ACC112 (cell line): Measurements from ENCODE around the gene C19orf85.

ENCODE experiments used
- H2AFZ ChIP-seq: fragments of 200-600 bp; sonication (generic); one replicate; pipeline ENCODE4 v1.6.0; 2017; ENCODE audit warnings: antibody characterized with exemption, low read length; ENCODE audit not compliant: unreplicated experiment
- H3K27ac ChIP-seq: fragments of 200-600 bp; sonication (generic); 2 replicates; pipeline ENCODE4 v1.5.1; 2014; ENCODE audit warnings: low read depth, mild to moderate bottlenecking, antibody characterized with exemption, low read length, moderate library complexity
- H3K27me3 ChIP-seq: fragments of 200-600 bp; sonication (generic); 2 replicates; pipeline ENCODE4 v1.6.1; 2014; ENCODE audit warnings: mild to moderate bottlenecking, antibody characterized with exemption, low read length, moderate library complexity, mixed read lengths; ENCODE audit not compliant: insufficient read depth
- H3K36me3 ChIP-seq: fragments of 200-600 bp; sonication (generic); 2 replicates; pipeline ENCODE4 v1.6.1; 2016; ENCODE audit warnings: mild to moderate bottlenecking, antibody characterized with exemption, low read length, moderate library complexity, mixed read lengths; ENCODE audit not compliant: insufficient read depth
- H3K4me1 ChIP-seq: fragments of 200-600 bp; sonication (generic); one replicate; pipeline ENCODE4 v1.6.1; 2016; ENCODE audit warnings: low read length, mixed read lengths; ENCODE audit not compliant: insufficient read depth, unreplicated experiment, control insufficient read depth
- H3K4me3 ChIP-seq: fragments of 200-600 bp; sonication (generic); 2 replicates; pipeline ENCODE4 v1.5.1; 2014; ENCODE audit warnings: mild to moderate bottlenecking, low read depth, low read length
- H3K79me2 ChIP-seq: fragments of 200-600 bp; sonication (generic); one replicate; pipeline ENCODE4 v1.6.0; 2016; ENCODE audit warnings: low read length; ENCODE audit not compliant: control insufficient read depth, unreplicated experiment, insufficient read depth

C19orf85 gene

GRCh38 chr19:55482156-55482961 is 17.8 kb upstream of the C19orf85 start:
- peaks cover 13% of the 10 kb centered on the region for H3K79me2 ChIP-seq
- no peak overlapping the region for H2AFZ ChIP-seq
- H3K4me1 ChIP-seq = peaks cover 26% of the 10 kb centered on the region
- no peaks in the 10 kb centered on the region for H3K27me3 ChIP-seq
- H3K27ac ChIP-seq = no peak overlapping the region
- no peaks in the 10 kb centered on the region for H3K36me3 ChIP-seq
- H3K4me3 ChIP-seq = no peak overlapping the region

GRCh38 chr19:55481794-55482155 is 17.2 kb upstream of the C19orf85 start:
- no peaks in the 10 kb centered on the region for H3K27me3 ChIP-seq
- H3K4me1 ChIP-seq = peaks cover 20% of the 10 kb centered on the region
- no peaks in the 10 kb centered on the region for H3K36me3 ChIP-seq
- H2AFZ ChIP-seq = no peak overlapping the region
- peaks cover 13% of the 10 kb centered on the region for H3K79me2 ChIP-seq
- H3K4me3 ChIP-seq = no peak overlapping the region
- no peak overlapping the region for H3K27ac ChIP-seq

- Histone ChIP-seq H3K27ac (no peak overlapping the region), H3K36me3 (no peaks in the 10 kb centered on the region), H3K79me2 (peaks cover 13% of the 10 kb centered on the region), H3K4me1 (peaks cover 15% of the 10 kb centered on the region), H3K4me3 (no peak overlapping the region), H3K27me3 (no peaks in the 10 kb centered on the region), H2AFZ (no peak overlapping the region)
These were observed 16.7 kb upstream of the C19orf85 start for GRCh38 chr19:55481148-55481793.

GRCh38 chr19:55479451-55480230 is 15.1 kb upstream of the C19orf85 start:
- no peaks in the 10 kb centered on the region for H3K36me3 ChIP-seq
- H3K4me3 ChIP-seq = no peak overlapping the region
- no peaks in the 10 kb centered on the region for H3K27me3 ChIP-seq
- peaks cover 9% of the 10 kb centered on the region for H3K4me1 ChIP-seq
- peaks cover 8% of the 10 kb centered on the region for H3K79me2 ChIP-seq
- H3K27ac ChIP-seq = no peak overlapping the region
- H2AFZ ChIP-seq = no peak overlapping the region

- peaks cover 8% of the 10 kb centered on the region for H3K79me2 ChIP-seq
- H3K27me3 ChIP-seq = no peaks in the 10 kb centered on the region
- no peak overlapping the region for H2AFZ ChIP-seq
- no peaks in the 10 kb centered on the region for H3K36me3 ChIP-seq
- peaks cover 6% of the 10 kb centered on the region for H3K4me1 ChIP-seq
- no peak overlapping the region for H3K27ac ChIP-seq
- H3K4me3 ChIP-seq = no peak overlapping the region
These were observed 14.5 kb upstream of the C19orf85 start for GRCh38 chr19:55479045-55479444.

GRCh38 chr19:55478364-55478763 is 13.8 kb upstream of the C19orf85 start:
- no peak overlapping the region for H3K4me3 ChIP-seq
- H3K4me1 ChIP-seq = peaks cover 6% of the 10 kb centered on the region
- peaks cover 8% of the 10 kb centered on the region for H3K79me2 ChIP-seq
- no peak overlapping the region for H3K27ac ChIP-seq
- no peaks in the 10 kb centered on the region for H3K27me3 ChIP-seq
- no peak overlapping the region for H2AFZ ChIP-seq
- H3K36me3 ChIP-seq = no peaks in the 10 kb centered on the region

- peaks cover 6% of the 10 kb centered on the region for H3K4me1 ChIP-seq
- H3K27ac ChIP-seq = no peak overlapping the region
- no peaks in the 10 kb centered on the region for H3K27me3 ChIP-seq
- H2AFZ ChIP-seq = no peak overlapping the region
- H3K4me3 ChIP-seq = peak overlapping the region; percentile 92
- peaks cover 8% of the 10 kb centered on the region for H3K79me2 ChIP-seq
- H3K36me3 ChIP-seq = no peaks in the 10 kb centered on the region
These were observed 13.4 kb upstream of the C19orf85 start for GRCh38 chr19:55477905-55478304.

- peak within 1 kb of the TSS; percentile 82 for H3K27ac ChIP-seq
- peak within 1 kb of the TSS; percentile 70 for H2AFZ ChIP-seq
- H3K36me3 ChIP-seq = no peaks in the 10 kb centered on the region
- H3K4me3 ChIP-seq = peak within 1 kb of the TSS; percentile 92
- H3K27me3 ChIP-seq = no peaks in the 10 kb centered on the region
- peaks cover 8% of the 10 kb centered on the region for H3K79me2 ChIP-seq
- H3K4me1 ChIP-seq = peaks cover 6% of the 10 kb centered on the region
These were observed 11.7 kb upstream of the C19orf85 start, which contains the start of gene ZNF628 for GRCh38 chr19:55476100-55476775. Gene ZNF628, plus strand, starts transcription at chr19:55476617. Its CDS starts 3,294 bp downstream, at chr19:55479911.

- H3K4me3 ChIP-seq = no peak overlapping the region
- no peaks in the 10 kb centered on the region for H3K36me3 ChIP-seq
- H3K27ac ChIP-seq = no peak overlapping the region
These were observed 10.0 kb upstream of the C19orf85 start for GRCh38 chr19:55474269-55475265.

More at GRCh38 chr19:55474269-55475265, 10.0 kb upstream of the C19orf85 start:
- Histone ChIP-seq H3K79me2 (peaks cover 8% of the 10 kb centered on the region), H3K4me1 (peaks cover 6% of the 10 kb centered on the region), H2AFZ (no peak overlapping the region), H3K27me3 (no peaks in the 10 kb centered on the region)
